ENCODE measurements around the gene JAG2.

Gene JAG2

DNA sequence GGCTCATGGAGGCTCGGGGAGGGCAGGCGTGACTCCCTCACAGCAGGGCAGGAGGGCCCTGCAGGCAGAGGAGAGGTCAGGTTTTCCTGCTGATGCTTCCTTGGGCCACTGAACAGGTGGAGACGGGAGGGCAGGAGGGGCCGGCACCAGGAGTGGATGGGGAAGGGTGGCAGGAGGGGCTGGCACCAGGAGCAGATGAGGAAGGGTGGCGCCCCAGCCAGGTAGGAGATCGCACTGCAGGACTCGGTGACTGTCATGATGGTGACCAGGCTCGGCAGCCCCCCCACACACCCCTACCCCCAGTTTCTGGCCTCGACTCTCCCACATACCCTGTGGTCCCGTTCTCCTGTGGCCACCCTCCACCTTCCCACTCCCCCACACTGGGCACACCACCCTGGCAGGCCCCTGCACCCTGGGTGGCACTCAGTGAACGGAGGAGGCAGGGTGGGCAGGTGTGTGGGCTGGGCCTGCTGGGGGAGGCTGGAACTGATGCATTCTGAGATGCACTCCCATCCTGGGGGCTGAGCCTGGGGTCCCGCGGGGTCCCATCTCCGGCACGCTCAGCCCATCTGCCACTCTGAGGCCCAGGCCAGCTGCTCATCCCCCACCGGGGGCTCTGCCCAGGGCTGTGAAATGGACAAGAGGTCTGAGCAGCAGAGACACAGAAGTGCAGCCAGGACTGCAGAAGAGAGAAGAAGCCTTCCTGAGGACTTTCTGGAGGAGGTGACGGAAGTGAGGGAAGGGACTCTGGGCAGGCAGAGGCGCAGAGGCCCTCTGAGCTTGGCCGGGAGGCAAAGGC lies 9.7 kb upstream of the JAG2 start:
- TF ChIP-seq, protein P1, sequence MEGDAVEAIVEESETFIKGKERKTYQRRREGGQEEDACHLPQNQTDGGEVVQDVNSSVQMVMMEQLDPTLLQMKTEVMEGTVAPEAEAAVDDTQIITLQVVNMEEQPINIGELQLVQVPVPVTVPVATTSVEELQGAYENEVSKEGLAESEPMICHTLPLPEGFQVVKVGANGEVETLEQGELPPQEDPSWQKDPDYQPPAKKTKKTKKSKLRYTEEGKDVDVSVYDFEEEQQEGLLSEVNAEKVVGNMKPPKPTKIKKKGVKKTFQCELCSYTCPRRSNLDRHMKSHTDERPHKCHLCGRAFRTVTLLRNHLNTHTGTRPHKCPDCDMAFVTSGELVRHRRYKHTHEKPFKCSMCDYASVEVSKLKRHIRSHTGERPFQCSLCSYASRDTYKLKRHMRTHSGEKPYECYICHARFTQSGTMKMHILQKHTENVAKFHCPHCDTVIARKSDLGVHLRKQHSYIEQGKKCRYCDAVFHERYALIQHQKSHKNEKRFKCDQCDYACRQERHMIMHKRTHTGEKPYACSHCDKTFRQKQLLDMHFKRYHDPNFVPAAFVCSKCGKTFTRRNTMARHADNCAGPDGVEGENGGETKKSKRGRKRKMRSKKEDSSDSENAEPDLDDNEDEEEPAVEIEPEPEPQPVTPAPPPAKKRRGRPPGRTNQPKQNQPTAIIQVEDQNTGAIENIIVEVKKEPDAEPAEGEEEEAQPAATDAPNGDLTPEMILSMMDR (IDR thresholded peaks at IDR 0.05; ENCODE audit: insufficient read depth, missing control alignments) = no peak
- FAIRE-seq (no peak), DNase-seq (ENCODE audit: insufficient read length, low spot score) (no peak)

DNA sequence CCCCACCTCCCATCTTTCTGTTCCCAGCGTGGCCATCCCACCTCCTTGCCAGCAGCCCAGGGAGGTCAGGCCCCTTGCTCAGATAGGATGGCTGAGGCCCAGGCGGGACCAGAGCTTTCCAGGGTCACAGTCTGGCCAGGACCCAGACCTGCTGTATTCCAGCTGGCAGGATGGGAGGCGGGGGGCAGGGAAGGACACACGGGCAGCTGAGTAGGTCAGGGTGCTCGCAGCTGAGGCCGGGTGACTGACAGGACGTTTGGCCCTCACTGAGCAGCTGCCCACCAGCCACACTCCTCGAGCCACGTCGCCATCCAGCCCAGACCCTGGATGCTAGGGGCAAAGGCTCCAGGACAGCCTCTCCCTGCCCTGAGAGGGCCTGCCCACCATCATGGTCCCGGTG lies 8.5 kb upstream of the JAG2 start:
- FAIRE-seq (no peak), DNase-seq (ENCODE audit: insufficient read length, low spot score) (no peak)
- TF ChIP-seq, protein P1 (IDR thresholded peaks at IDR 0.05; ENCODE audit: insufficient read depth, missing control alignments) = no peak

DNA sequence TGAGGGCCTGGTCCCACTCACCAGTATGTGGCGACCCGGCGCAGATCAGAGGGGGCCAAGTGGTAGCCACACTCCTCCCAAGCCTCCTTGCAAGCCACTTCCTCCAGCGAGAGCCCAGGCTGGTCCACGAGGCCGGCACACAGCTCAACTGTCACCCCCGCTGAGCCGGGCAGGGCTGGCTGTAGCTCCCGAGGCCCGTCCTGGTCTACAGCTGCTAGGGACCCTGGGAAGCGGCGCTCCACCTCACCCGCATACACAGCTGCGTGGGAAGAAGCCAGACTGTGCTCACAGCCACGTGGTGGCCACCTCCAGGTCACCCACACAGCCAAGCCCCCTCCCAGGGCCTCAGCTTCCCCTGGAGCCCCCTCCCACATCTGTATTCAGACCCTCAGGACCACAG lies 7.9 kb upstream of the JAG2 start:
- TF ChIP-seq, protein P1 (IDR thresholded peaks at IDR 0.05; ENCODE audit: insufficient read depth, missing control alignments) = no peak
- no peak for DNase-seq (ENCODE audit: insufficient read length, low spot score)
- no peak for FAIRE-seq

DNA sequence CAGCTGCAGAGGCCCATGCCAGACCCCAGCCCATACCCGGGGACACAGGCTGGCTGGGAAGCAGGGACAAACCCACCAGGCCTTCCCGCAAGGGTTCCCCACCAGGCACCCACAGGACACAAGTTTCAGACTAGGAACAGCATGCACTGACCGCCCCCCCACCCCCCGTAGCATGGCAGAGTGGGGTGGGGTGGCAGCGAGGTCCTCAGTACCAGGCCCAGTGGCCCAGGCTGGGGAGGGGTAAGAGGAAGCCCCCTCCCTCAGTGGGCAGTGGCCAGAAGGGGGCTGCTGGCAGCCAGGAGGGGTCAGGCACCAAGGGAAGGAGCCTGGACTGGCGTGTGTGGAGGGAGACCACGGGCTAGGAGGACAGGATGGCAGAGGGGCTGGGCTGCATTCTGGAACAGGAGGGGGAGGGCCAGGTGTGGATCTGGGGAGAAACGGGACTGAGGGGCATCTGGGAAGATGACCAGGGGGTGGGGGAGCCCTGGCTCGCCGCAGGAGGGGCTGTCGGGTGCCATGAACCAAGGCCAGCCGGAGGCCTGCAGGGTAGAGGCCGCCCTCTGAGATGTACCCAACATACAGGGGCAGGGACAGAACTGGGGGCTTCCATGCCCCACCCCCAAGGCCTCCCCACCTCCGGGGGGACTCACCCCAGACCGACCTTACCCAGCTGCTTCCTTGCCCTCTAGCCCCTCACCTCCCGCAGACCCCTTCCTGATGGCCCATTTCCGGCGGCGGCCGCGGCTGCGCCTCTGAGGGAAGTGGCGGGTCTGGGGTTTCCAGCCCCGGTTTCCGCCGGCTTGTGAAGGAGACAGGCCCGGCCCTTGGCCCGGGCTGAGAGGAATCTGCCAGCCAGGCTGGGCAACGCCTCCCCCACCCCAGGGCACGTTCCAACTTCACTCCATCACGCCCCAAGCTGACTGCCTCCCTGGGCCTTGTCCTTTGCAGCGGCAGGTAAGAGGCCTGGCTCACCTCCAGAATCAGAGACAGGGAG lies 5.6 kb upstream of the JAG2 start:
- no peak for DNase-seq (ENCODE audit: insufficient read length, low spot score)
- TF ChIP-seq, protein P1 (IDR thresholded peaks at IDR 0.05; ENCODE audit: insufficient read depth, missing control alignments) = no peak
- no peak for FAIRE-seq

DNA sequence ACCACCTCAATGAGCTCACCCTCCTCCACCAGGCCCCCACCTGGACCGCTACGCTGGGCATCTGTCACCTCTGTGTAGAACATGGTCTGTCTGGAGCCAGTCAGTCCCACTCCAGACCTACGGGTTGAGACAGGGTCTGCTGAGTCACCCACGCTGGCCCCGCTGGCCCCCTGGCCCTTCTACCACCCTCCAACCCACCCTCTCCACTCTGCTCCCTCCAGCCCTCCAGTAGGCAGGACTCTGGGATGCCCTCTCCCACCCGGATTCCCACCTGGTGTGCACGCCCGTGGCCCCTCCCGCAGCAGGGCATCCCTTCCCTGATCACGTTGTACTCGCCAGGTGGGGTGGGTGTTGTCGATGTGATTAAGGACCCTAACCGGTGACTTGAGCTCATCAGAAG lies 4.6 kb upstream of the JAG2 start:
- FAIRE-seq = no peak
- no peak for DNase-seq (ENCODE audit: insufficient read length, low spot score)
- TF ChIP-seq, protein P1 (IDR thresholded peaks at IDR 0.05; ENCODE audit: insufficient read depth, missing control alignments) = no peak

DNA sequence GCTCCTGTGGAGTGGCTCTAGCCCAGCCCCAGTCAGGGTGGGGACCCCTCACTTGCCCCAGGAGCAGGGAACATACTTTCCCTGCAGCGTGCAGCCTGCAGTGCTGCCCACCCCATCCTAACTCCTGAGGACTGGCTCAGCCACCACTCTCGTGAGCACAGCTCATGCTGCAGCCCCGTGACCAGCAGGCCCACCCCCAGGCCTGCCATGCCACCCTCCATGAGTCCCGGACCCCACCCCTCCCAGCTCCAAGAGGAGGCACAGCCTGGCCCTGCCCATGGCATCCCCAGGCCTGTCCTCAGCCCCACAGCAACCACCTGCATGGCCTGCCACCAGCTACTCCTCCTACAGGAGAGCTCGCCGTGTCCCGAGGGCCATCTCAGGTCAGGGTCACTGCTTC lies 3.9 kb upstream of the JAG2 start:
- TF ChIP-seq, protein P1 (IDR thresholded peaks at IDR 0.05; ENCODE audit: insufficient read depth, missing control alignments) = no peak
- no peak for FAIRE-seq
- no peak for DNase-seq (ENCODE audit: insufficient read length, low spot score)
